ENCODE measurements around the gene FAAP20.

GRCh38 chr1:2158272-2158671 lies 36.3 kb downstream of the FAAP20 start:
- no peak for TF ChIP-seq CTCF (IDR thresholded peaks at IDR 0.05; ENCODE audit: poor library complexity)
- no peak for TF ChIP-seq EZH2phosphoT487 (IDR thresholded peaks at IDR 0.05; ENCODE audit: low read depth, severe bottlenecking, unreplicated experiment)
- TF ChIP-seq EZH2 (IDR thresholded peaks at IDR 0.05; ENCODE audit: borderline replicate concordance): no peak

All from hepatocyte (in vitro differentiated cells).